DLD1 (cell line): ENCODE results near the gene NRXN3.
"Not testable (repeated sequence)": the region's sequence is repeated elsewhere in the genome, so short reads cannot be mapped to it uniquely, and the experiment has no call there.

ENCODE experiments used
- in situ Hi-C: cut with HindIII; loops from 2 replicates; pipeline ENCODE4 v1.10.0; 2017; ENCODE audit warnings: low sequenced_read_pairs

Gene NRXN3

GRCh38 chr14:78398216-78398615, 228.0 kb downstream of the NRXN3 start:
- in situ Hi-C loops = no loop called here

- in situ Hi-C loops = no loop called here
Measured at GRCh38 chr14:78399316-78399889, 229.2 kb downstream of the NRXN3 start.

GRCh38 chr14:78401866-78402265, 231.7 kb downstream of the NRXN3 start:
- in situ Hi-C loops = no loop called here

- in situ Hi-C loops = no loop called here
Measured at GRCh38 chr14:78403278-78403815, 233.2 kb downstream of the NRXN3 start.

- in situ Hi-C loops = no loop called here
Measured at GRCh38 chr14:78405079-78405856, 235.1 kb downstream of the NRXN3 start.

GRCh38 chr14:78412475-78412874, 242.3 kb downstream of the NRXN3 start:
- in situ Hi-C loops = no loop called here

- in situ Hi-C loops = no loop called here
Measured at GRCh38 chr14:78414172-78414571, 244.0 kb downstream of the NRXN3 start.

- in situ Hi-C loops = no loop called here
Measured at GRCh38 chr14:78417532-78417931, 247.4 kb downstream of the NRXN3 start.

GRCh38 chr14:78424311-78424710, 254.1 kb downstream of the NRXN3 start:
- in situ Hi-C loops = no loop called here

GRCh38 chr14:78425330-78425729, 255.2 kb downstream of the NRXN3 start:
- in situ Hi-C loops = no loop called here

- in situ Hi-C loops = no loop called here
Measured at GRCh38 chr14:78425782-78426181, 255.6 kb downstream of the NRXN3 start.

GRCh38 chr14:78432046-78432445, 261.9 kb downstream of the NRXN3 start:
- in situ Hi-C loops = no loop called here

GRCh38 chr14:78437448-78437847, 267.3 kb downstream of the NRXN3 start:
- in situ Hi-C loops = not testable (repeated sequence)

GRCh38 chr14:78440356-78440894, 270.3 kb downstream of the NRXN3 start:
- in situ Hi-C loops = no loop called here

GRCh38 chr14:78443834-78444233, 273.7 kb downstream of the NRXN3 start:
- in situ Hi-C loops = no loop called here

GRCh38 chr14:78445275-78445674, 275.1 kb downstream of the NRXN3 start:
- in situ Hi-C loops = no loop called here

- in situ Hi-C loops = no loop called here
Measured at GRCh38 chr14:78446807-78447206, 276.6 kb downstream of the NRXN3 start.

- in situ Hi-C loops = no loop called here
Measured at GRCh38 chr14:78448164-78449094, 278.3 kb downstream of the NRXN3 start.

- in situ Hi-C loops = no loop called here
Measured at GRCh38 chr14:78450669-78451318, 280.6 kb downstream of the NRXN3 start.

- in situ Hi-C loops = no loop called here
Measured at GRCh38 chr14:78451319-78451695, 281.1 kb downstream of the NRXN3 start.
